Fibroblast of lung (primary cell): ENCODE measurements around the gene PI4K2B.

ENCODE experiments used
- CTCF ChIP-seq, 2 donors: IDR thresholded peaks in 1 of 2; conservative IDR thresholded peaks in 1 of 2; 1 replicate in 1 of 2; 2 replicates in 1 of 2; pipeline ENCODE4 v1.5.1; 2011 to 2012; ENCODE audit warnings: low read length in 2 of 2, control low read depth in 1 of 2, inconsistent platforms in 1 of 2, low read depth in 1 of 2, mild to moderate bottlenecking in 1 of 2
- EZH2 ChIP-seq: IDR thresholded peaks from 2 replicates; pipeline ENCODE4 v1.5.1; 2012; ENCODE audit warnings: low read length, control low read depth, mild to moderate bottlenecking; ENCODE audit errors: missing control alignments

GRCh38 chr4:25290490-25291067 lies 56.7 kb downstream of the PI4K2B start:
- TF ChIP-seq CTCF (conservative IDR thresholded peaks at IDR 0.05 in 1 of 2, IDR thresholded peaks at IDR 0.05 in 1 of 2; ENCODE audit: low read depth in 1 of 2, low read length in 2 of 2), result no peak
- no peak for TF ChIP-seq EZH2
